DND-41 (cell line): ENCODE results near the gene ARHGEF4.

Experiments
- ATAC-seq: fragments of 200-7000 bp; cut with Tn5 transposase; 3 replicates; pipeline ENCODE4 v1.9.1; 2021; ENCODE audit warnings: low read depth; ENCODE audit not compliant: insufficient read depth
- DNase-seq: peaks from one replicate; pipeline ENCODE4 v3.0.0-alpha.2; 2020
- H2AFZ ChIP-seq: 2 replicates; pipeline ENCODE4 v1.6.0; 2012; ENCODE audit warnings: low read depth, low read length
- H3K27ac ChIP-seq: 2 replicates; pipeline ENCODE4 v1.5.1; 2012; ENCODE audit warnings: low read length, inconsistent platforms
- H3K27me3 ChIP-seq: fragments of 200-600 bp; sonication (generic); 2 replicates; pipeline ENCODE4 v1.6.0; 2012; ENCODE audit warnings: low read length, mild to moderate bottlenecking, inconsistent platforms; ENCODE audit not compliant: insufficient read depth, poor library complexity
- H3K36me3 ChIP-seq: 2 replicates; pipeline ENCODE4 v1.5.1; 2012; ENCODE audit warnings: low read length, inconsistent platforms; ENCODE audit not compliant: insufficient read depth
- H3K4me1 ChIP-seq: 2 replicates; pipeline ENCODE4 v1.5.1; 2012; ENCODE audit warnings: mild to moderate bottlenecking, low read length; ENCODE audit not compliant: insufficient read depth
- H3K4me2 ChIP-seq: 2 replicates; pipeline ENCODE4 v1.6.0; 2012; ENCODE audit warnings: mild to moderate bottlenecking, moderate library complexity, low read length, inconsistent platforms; ENCODE audit not compliant: insufficient read depth
- H3K4me3 ChIP-seq, 2 experiments: fragments of 200-600 bp in 1 of 2; shearing (Covaris generic) in 1 of 2; 2 replicates each; pipeline ENCODE4 v1.5.1; 2012 to 2016; ENCODE audit warnings: inconsistent platforms in 2 of 2, low read length in 2 of 2, mild to moderate bottlenecking in 2 of 2, low read depth in 1 of 2, moderate library complexity in 1 of 2
- H3K79me2 ChIP-seq: 2 replicates; pipeline ENCODE4 v1.6.0; 2012; ENCODE audit warnings: low read length, inconsistent platforms; ENCODE audit not compliant: insufficient read depth
- H3K9ac ChIP-seq: 2 replicates; pipeline ENCODE4 v1.6.0; 2012; ENCODE audit warnings: low read depth, mild to moderate bottlenecking, inconsistent platforms, low read length, moderate library complexity
- H3K9me3 ChIP-seq: 2 replicates; pipeline ENCODE4 v1.5.1; 2012; ENCODE audit warnings: low read length, moderate library complexity, mild to moderate bottlenecking, inconsistent platforms; ENCODE audit not compliant: insufficient read depth, severe bottlenecking
- H4K20me1 ChIP-seq: 2 replicates; pipeline ENCODE4 v1.6.0; 2012; ENCODE audit warnings: low read length; ENCODE audit not compliant: insufficient read depth
- CTCF ChIP-seq: IDR thresholded peaks from 2 replicates; pipeline ENCODE4 v1.5.1; 2012; ENCODE audit warnings: borderline replicate concordance, low read length, moderate library complexity, mild to moderate bottlenecking; ENCODE audit not compliant: poor library complexity, severe bottlenecking; ENCODE audit errors: extremely low read depth
- EZH2 ChIP-seq: IDR thresholded peaks from 3 replicates; pipeline ENCODE4 v1.6.1; 2012; ENCODE audit warnings: borderline replicate concordance, low read depth, mild to moderate bottlenecking, moderate library complexity, low read length, inconsistent platforms; ENCODE audit not compliant: severe bottlenecking

The ARHGEF4 gene

GRCh38 chr2:131039101-131039440 is 202.4 kb downstream of the ARHGEF4 start:
- H3K9me3 ChIP-seq, result no peaks in the 10 kb centered on the region
- H3K9ac ChIP-seq, result no peak overlapping the region
- DNase-seq (no peak), ATAC-seq (no peak)
- H2AFZ ChIP-seq, result no peak overlapping the region
- no peak overlapping the region for H3K4me2 ChIP-seq
- H3K79me2 ChIP-seq, result no peaks in the 10 kb centered on the region
- no peak overlapping the region for H3K27ac ChIP-seq
- H3K4me1 ChIP-seq, result peaks cover 27% of the 10 kb centered on the region
- no peak for TF ChIP-seq EZH2
- TF ChIP-seq CTCF, result no peak
- no peak overlapping the region for H3K4me3 ChIP-seq
- H4K20me1 ChIP-seq, result no peaks in the 10 kb centered on the region
- no peaks in the 10 kb centered on the region for H3K36me3 ChIP-seq
- H3K27me3 ChIP-seq, result no peaks in the 10 kb centered on the region

GRCh38 chr2:131039535-131039907 is 202.8 kb downstream of the ARHGEF4 start:
- H4K20me1 ChIP-seq, result peaks cover 1% of the 10 kb centered on the region; the same call in 1 of the 2 replicates
- DNase-seq, result no peak
- H3K4me2 ChIP-seq, result no peak overlapping the region

DNA sequence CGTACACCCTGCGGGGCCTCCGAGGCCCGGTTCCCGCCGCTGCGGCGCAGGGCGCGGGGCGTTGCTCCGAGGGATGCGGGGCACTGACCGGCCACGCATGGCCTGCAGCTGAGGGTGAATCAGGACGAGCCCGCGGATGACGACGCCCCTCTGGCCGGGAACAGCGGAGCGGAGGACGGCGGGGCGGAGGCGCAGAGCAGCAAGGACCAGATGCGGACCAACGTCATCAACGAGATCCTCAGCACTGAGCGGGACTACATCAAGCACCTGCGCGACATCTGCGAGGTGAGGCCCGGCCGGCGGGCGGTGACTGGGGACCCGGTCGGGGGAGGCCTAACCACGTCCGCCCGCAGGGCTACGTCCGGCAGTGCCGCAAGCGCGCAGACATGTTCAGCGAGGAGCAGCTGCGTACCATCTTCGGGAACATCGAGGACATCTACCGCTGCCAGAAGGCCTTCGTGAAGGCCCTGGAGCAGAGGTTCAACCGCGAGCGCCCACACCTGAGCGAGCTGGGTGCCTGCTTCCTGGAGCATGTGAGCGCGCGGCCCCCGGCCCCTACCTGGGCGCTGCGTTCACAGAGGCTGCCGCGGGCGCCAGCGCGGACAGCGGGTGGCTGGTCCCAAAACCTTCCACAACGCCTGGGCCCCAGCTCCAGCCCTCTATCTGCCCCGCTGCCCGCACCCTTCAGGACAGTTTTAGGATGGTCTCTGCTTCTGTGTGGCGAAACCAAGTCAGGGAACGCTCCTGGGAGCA is 203.4 kb downstream of the ARHGEF4 start:
- Histone ChIP-seq H2AFZ (no peak overlapping the region), H4K20me1 (peaks cover 7% of the 10 kb centered on the region; the same call in 1 of the 2 replicates), H3K9ac (no peak overlapping the region), H3K4me3 (no peak overlapping the region), H3K27me3 (no peaks in the 10 kb centered on the region), H3K4me2 (no peak overlapping the region), H3K79me2 (no peaks in the 10 kb centered on the region), H3K4me1 (peaks cover 27% of the 10 kb centered on the region), H3K9me3 (no peaks in the 10 kb centered on the region), H3K27ac (peak overlapping the region; percentile 51; the same call in 1 of the 2 replicates), H3K36me3 (no peaks in the 10 kb centered on the region)
- no peak for TF ChIP-seq CTCF
- TF ChIP-seq EZH2, result no peak
- ATAC-seq (no peak), DNase-seq (no peak)

More at GRCh38 chr2:131039535-131039907, 202.8 kb downstream of the ARHGEF4 start:
- Histone ChIP-seq H3K27me3 (no peaks in the 10 kb centered on the region), H3K27ac (no peak overlapping the region), H3K9ac (no peak overlapping the region), H3K4me3 (no peak overlapping the region), H2AFZ (no peak overlapping the region), H3K79me2 (no peaks in the 10 kb centered on the region), H3K36me3 (no peaks in the 10 kb centered on the region), H3K9me3 (no peaks in the 10 kb centered on the region), H3K4me1 (peaks cover 27% of the 10 kb centered on the region)
- TF ChIP-seq CTCF (no peak), EZH2 (no peak)
- no peak for ATAC-seq
